ENCODE results near the gene ZNF644.

The ZNF644 gene

GRCh38 chr1:91020967-91021685 lies 709 bp downstream of the ZNF644 start:
- peak; percentile 88 for DNase-seq

GRCh38 chr1:91020486-91020885 lies 1.3 kb downstream of the ZNF644 start:
- DNase-seq: no peak

GRCh38 chr1:91018006-91018405 lies 3.8 kb downstream of the ZNF644 start:
- DNase-seq: no peak

GRCh38 chr1:91015794-91016550 lies 5.9 kb downstream of the ZNF644 start:
- DNase-seq: no peak

- DNase-seq: no peak
Observed at GRCh38 chr1:91015358-91015780, 6.5 kb downstream of the ZNF644 start.

GRCh38 chr1:91014475-91014874 lies 7.4 kb downstream of the ZNF644 start:
- DNase-seq: no peak

- DNase-seq: no peak
Observed at GRCh38 chr1:91013302-91013701, 8.5 kb downstream of the ZNF644 start.

- no peak for DNase-seq
Observed at GRCh38 chr1:91012196-91012595, 9.6 kb downstream of the ZNF644 start.

- no peak for DNase-seq
Observed at GRCh38 chr1:91011726-91012125, 10.1 kb downstream of the ZNF644 start.

- DNase-seq: no peak
Observed at GRCh38 chr1:91007827-91008226, 14.0 kb downstream of the ZNF644 start.

- DNase-seq: no peak
Observed at GRCh38 chr1:91007092-91007491, 14.7 kb downstream of the ZNF644 start.

- no peak for DNase-seq
Observed at GRCh38 chr1:91006113-91006908, 15.5 kb downstream of the ZNF644 start.

GRCh38 chr1:91005285-91005684 lies 16.6 kb downstream of the ZNF644 start:
- no peak for DNase-seq

GRCh38 chr1:91004145-91004544 lies 17.7 kb downstream of the ZNF644 start:
- no peak for DNase-seq

- no peak for DNase-seq
Observed at GRCh38 chr1:90996742-90997413, 25.0 kb downstream of the ZNF644 start.

GRCh38 chr1:90995311-90995894 lies 26.4 kb downstream of the ZNF644 start:
- no peak for DNase-seq

GRCh38 chr1:90994461-90994860 lies 27.4 kb downstream of the ZNF644 start:
- DNase-seq: no peak

- DNase-seq: no peak
Observed at GRCh38 chr1:90993245-90993644, 28.6 kb downstream of the ZNF644 start.

GRCh38 chr1:90990779-90991178 lies 31.1 kb downstream of the ZNF644 start:
- DNase-seq: no peak

GRCh38 chr1:90989990-90990389 lies 31.8 kb downstream of the ZNF644 start:
- DNase-seq: no peak

GRCh38 chr1:90989302-90989701 lies 32.5 kb downstream of the ZNF644 start:
- DNase-seq: no peak

GRCh38 chr1:90987841-90988240 lies 34.0 kb downstream of the ZNF644 start:
- DNase-seq: no peak

- DNase-seq: no peak
Observed at GRCh38 chr1:90986953-90987352, 34.9 kb downstream of the ZNF644 start.

Measured in NCI-H1092 (cell line).